ENCODE data around the gene APOL4.

Gene APOL4

DNA sequence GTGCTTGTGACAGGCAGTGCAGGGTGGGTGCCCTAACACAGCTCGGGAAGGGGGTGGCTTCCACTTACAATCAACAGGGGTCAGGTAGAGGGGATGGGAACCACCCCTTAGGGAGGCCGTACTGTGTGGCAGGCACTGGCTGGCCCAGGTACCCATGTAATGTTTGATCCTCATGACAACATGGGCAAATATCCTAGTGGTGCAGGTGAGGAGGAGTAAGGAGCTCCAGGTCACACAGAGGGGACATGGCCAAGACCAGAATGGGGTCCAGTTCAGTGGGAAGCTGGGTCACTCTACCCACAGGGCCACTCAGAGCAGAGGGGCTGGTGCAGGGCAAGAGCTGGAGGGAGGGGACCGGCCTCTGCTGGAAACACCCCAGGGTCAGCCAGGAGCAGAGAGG is 3.1 kb downstream of the APOL4 start:
- no peak for DNase-seq (ENCODE audit: low read depth in 1 of 2, low spot score in 1 of 2)
- Histone ChIP-seq H3K4me3 (replicated peaks; ENCODE audit: insufficient read depth, low read length) (no peak overlapping the region), H3K27me3 (ENCODE audit: insufficient read depth, poor library complexity, severe bottlenecking) (no peaks in the 10 kb centered on the region), H3K27ac (replicated peaks) (no peak overlapping the region)
- TF ChIP-seq SPI1 (IDR thresholded peaks at IDR 0.05; ENCODE audit: borderline replicate concordance, low read depth): no peak
- TF ChIP-seq, protein P1, sequence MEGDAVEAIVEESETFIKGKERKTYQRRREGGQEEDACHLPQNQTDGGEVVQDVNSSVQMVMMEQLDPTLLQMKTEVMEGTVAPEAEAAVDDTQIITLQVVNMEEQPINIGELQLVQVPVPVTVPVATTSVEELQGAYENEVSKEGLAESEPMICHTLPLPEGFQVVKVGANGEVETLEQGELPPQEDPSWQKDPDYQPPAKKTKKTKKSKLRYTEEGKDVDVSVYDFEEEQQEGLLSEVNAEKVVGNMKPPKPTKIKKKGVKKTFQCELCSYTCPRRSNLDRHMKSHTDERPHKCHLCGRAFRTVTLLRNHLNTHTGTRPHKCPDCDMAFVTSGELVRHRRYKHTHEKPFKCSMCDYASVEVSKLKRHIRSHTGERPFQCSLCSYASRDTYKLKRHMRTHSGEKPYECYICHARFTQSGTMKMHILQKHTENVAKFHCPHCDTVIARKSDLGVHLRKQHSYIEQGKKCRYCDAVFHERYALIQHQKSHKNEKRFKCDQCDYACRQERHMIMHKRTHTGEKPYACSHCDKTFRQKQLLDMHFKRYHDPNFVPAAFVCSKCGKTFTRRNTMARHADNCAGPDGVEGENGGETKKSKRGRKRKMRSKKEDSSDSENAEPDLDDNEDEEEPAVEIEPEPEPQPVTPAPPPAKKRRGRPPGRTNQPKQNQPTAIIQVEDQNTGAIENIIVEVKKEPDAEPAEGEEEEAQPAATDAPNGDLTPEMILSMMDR (IDR thresholded peaks at IDR 0.05; ENCODE audit: insufficient read depth, low read length): no peak
- TF ChIP-seq GABPA (IDR thresholded peaks at IDR 0.05; ENCODE audit: low read depth): no peak
- TF ChIP-seq POLR2AphosphoS5 (IDR thresholded peaks at IDR 0.05; ENCODE audit: low read depth): no peak
- TF ChIP-seq, protein P2, sequence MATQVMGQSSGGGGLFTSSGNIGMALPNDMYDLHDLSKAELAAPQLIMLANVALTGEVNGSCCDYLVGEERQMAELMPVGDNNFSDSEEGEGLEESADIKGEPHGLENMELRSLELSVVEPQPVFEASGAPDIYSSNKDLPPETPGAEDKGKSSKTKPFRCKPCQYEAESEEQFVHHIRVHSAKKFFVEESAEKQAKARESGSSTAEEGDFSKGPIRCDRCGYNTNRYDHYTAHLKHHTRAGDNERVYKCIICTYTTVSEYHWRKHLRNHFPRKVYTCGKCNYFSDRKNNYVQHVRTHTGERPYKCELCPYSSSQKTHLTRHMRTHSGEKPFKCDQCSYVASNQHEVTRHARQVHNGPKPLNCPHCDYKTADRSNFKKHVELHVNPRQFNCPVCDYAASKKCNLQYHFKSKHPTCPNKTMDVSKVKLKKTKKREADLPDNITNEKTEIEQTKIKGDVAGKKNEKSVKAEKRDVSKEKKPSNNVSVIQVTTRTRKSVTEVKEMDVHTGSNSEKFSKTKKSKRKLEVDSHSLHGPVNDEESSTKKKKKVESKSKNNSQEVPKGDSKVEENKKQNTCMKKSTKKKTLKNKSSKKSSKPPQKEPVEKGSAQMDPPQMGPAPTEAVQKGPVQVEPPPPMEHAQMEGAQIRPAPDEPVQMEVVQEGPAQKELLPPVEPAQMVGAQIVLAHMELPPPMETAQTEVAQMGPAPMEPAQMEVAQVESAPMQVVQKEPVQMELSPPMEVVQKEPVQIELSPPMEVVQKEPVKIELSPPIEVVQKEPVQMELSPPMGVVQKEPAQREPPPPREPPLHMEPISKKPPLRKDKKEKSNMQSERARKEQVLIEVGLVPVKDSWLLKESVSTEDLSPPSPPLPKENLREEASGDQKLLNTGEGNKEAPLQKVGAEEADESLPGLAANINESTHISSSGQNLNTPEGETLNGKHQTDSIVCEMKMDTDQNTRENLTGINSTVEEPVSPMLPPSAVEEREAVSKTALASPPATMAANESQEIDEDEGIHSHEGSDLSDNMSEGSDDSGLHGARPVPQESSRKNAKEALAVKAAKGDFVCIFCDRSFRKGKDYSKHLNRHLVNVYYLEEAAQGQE (IDR thresholded peaks at IDR 0.05; ENCODE audit: insufficient replicate concordance, low read depth): no peak

- TF ChIP-seq, protein P1 (IDR thresholded peaks at IDR 0.05; ENCODE audit: insufficient read depth, low read length): no peak
- no peak for TF ChIP-seq POLR2AphosphoS5 (IDR thresholded peaks at IDR 0.05; ENCODE audit: low read depth)
- TF ChIP-seq SPI1 (IDR thresholded peaks at IDR 0.05; ENCODE audit: borderline replicate concordance, low read depth): no peak
- TF ChIP-seq, protein P2 (IDR thresholded peaks at IDR 0.05; ENCODE audit: insufficient replicate concordance, low read depth): no peak
- TF ChIP-seq GABPA (IDR thresholded peaks at IDR 0.05; ENCODE audit: low read depth): no peak
- no peak overlapping the region for H3K4me3 ChIP-seq (replicated peaks; ENCODE audit: insufficient read depth, low read length)
- no peak overlapping the region for H3K27ac ChIP-seq (replicated peaks)
- peak in 1 of 2 experiments; percentile 9 for DNase-seq (ENCODE audit: low read depth in 1 of 2, low spot score in 1 of 2)
- no peaks in the 10 kb centered on the region for H3K27me3 ChIP-seq (ENCODE audit: insufficient read depth, poor library complexity, severe bottlenecking)
Observed at GRCh38 chr22:36197514-36198146, 4.0 kb downstream of the APOL4 start.

DNA sequence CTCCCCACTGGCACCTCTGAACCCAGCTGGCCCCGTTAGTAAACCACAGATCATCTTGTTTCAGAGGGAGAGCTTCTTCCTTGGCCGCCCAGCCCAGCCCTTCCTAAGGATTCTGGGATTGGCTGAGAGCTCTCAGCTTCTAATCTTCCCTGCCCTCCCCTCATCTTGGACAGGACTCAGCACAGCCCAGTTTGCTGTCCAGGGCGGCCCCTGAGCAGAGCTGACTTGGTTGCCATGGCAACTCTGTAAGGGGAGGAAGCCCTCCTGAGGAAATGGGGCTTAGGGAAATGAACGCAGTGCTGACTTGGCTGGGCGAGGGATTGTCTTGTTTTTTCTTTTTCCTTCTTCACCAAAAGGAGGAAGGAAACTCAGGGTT is 4.6 kb downstream of the APOL4 start:
- Histone ChIP-seq H3K4me3 (replicated peaks; ENCODE audit: insufficient read depth, low read length) (no peak overlapping the region), H3K27ac (replicated peaks) (no peak overlapping the region), H3K27me3 (ENCODE audit: insufficient read depth, poor library complexity, severe bottlenecking) (no peaks in the 10 kb centered on the region)
- TF ChIP-seq SPI1 (IDR thresholded peaks at IDR 0.05; ENCODE audit: borderline replicate concordance, low read depth): no peak
- TF ChIP-seq, protein P1 (IDR thresholded peaks at IDR 0.05; ENCODE audit: insufficient read depth, low read length): no peak
- TF ChIP-seq, protein P2 (IDR thresholded peaks at IDR 0.05; ENCODE audit: insufficient replicate concordance, low read depth): no peak
- no peak for TF ChIP-seq POLR2AphosphoS5 (IDR thresholded peaks at IDR 0.05; ENCODE audit: low read depth)
- no peak for TF ChIP-seq GABPA (IDR thresholded peaks at IDR 0.05; ENCODE audit: low read depth)
- no peak for DNase-seq (ENCODE audit: low read depth in 1 of 2, low spot score in 1 of 2)

All from HL-60 (cell line).